Mucosa of descending colon (tissue), 3 donors: ENCODE measurements around the gene KLHDC7A. TPM values are rescaled to one million over a fixed set of nuclear protein-coding genes. Genes with fewer than 3 reads are reported as not detected.

Experiments
- ATAC-seq: fragments of 200-7000 bp; cut with Tn5 transposase; one replicate; pipeline ENCODE4 v1.9.1; 2020; ENCODE audit warnings: mild to moderate bottlenecking, moderate library complexity
- DNase-seq, 3 donors: peaks; one replicate each; pipeline ENCODE4 v3.0.0-alpha.2; 2020
- H3K36me3 ChIP-seq: fragments of 200-600 bp; one replicate; pipeline ENCODE4 v1.8.0; 2021; ENCODE audit warnings: low read depth, mild to moderate bottlenecking
- H3K4me1 ChIP-seq: fragments of 200-600 bp; one replicate; pipeline ENCODE4 v1.8.0; 2021; ENCODE audit warnings: low read depth, mild to moderate bottlenecking
- H3K4me3 ChIP-seq: fragments of 200-600 bp; one replicate; pipeline ENCODE4 v1.8.0; 2021; ENCODE audit warnings: mild to moderate bottlenecking
- H3K9me3 ChIP-seq: fragments of 200-600 bp; one replicate; pipeline ENCODE4 v1.8.0; 2021; ENCODE audit warnings: mild to moderate bottlenecking
- intact Hi-C, 2 donors: fragments of 100-400 bp; cut with DNase I in 1 of 2; cut with micrococcal nuclease in 1 of 2; formaldehyde crosslinking; loops; one replicate each; pipeline versions ENCODE4 v1.11.0 to v1.11.1; 2022; cut with DNase I, micrococcal nuclease
- total RNA-seq, 3 donors: library from RNA; stranded (reverse); fragmentation: NEBNext Ultra II Directional in 2 of 3; extraction: Animal tissue kit (Norgen Biotek cat#: 25700) in 2 of 3; gene quantifications; one replicate each; pipeline versions ENCODE4 v1.2.1 to v1.2.4, GENCODE V29; 2021 to 2023
- TF ChIP-seq, protein P1 (sequence below): fragments of 200-600 bp; IDR thresholded peaks from one replicate; pipeline ENCODE4 v1.8.0; 2022; ENCODE audit warnings: antibody characterized with exemption, mild to moderate bottlenecking
- donor health status: DM: no; HTN: no; CAD: no; lungs with moderate emphysema.
- donor health status: DM: no; HTN: no; CAD: no.
- donor health status: DM: no; HTN: yes; CAD: no.

The KLHDC7A gene
- total RNA-seq, 3 donors from 2014 or later: 0.13 to 3.5 (median 2.3) TPM

- intact Hi-C loops: no loop called here
- ATAC-seq (no peak), DNase-seq (no peak)
- TF ChIP-seq, protein P1, sequence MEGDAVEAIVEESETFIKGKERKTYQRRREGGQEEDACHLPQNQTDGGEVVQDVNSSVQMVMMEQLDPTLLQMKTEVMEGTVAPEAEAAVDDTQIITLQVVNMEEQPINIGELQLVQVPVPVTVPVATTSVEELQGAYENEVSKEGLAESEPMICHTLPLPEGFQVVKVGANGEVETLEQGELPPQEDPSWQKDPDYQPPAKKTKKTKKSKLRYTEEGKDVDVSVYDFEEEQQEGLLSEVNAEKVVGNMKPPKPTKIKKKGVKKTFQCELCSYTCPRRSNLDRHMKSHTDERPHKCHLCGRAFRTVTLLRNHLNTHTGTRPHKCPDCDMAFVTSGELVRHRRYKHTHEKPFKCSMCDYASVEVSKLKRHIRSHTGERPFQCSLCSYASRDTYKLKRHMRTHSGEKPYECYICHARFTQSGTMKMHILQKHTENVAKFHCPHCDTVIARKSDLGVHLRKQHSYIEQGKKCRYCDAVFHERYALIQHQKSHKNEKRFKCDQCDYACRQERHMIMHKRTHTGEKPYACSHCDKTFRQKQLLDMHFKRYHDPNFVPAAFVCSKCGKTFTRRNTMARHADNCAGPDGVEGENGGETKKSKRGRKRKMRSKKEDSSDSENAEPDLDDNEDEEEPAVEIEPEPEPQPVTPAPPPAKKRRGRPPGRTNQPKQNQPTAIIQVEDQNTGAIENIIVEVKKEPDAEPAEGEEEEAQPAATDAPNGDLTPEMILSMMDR: no peak
- Histone ChIP-seq H3K36me3 (no peaks in the 10 kb centered on the region), H3K9me3 (no peaks in the 10 kb centered on the region), H3K4me3 (no peak overlapping the region), H3K4me1 (no peaks in the 10 kb centered on the region)
These were observed 23.9 kb downstream of the KLHDC7A start for GRCh38 chr1:18504609-18505008.

- no peak for DNase-seq
- no peaks in the 10 kb centered on the region for H3K36me3 ChIP-seq
- no peaks in the 10 kb centered on the region for H3K4me1 ChIP-seq
- H3K9me3 ChIP-seq: no peaks in the 10 kb centered on the region
- no peak overlapping the region for H3K4me3 ChIP-seq
- TF ChIP-seq, protein P1: no peak
- no peak for ATAC-seq
- intact Hi-C loops: no loop called here
These were observed 24.9 kb downstream of the KLHDC7A start for GRCh38 chr1:18505666-18506065.

GRCh38 chr1:18508084-18508483 is 27.4 kb downstream of the KLHDC7A start:
- no peaks in the 10 kb centered on the region for H3K36me3 ChIP-seq
- H3K4me1 ChIP-seq: no peaks in the 10 kb centered on the region
- H3K4me3 ChIP-seq: no peak overlapping the region
- intact Hi-C loops: no loop called here
- no peaks in the 10 kb centered on the region for H3K9me3 ChIP-seq
- ATAC-seq (no peak), DNase-seq (no peak)
- TF ChIP-seq, protein P1: no peak

- intact Hi-C loops: no loop called here
- no peaks in the 10 kb centered on the region for H3K36me3 ChIP-seq
- no peak for ATAC-seq
- H3K4me1 ChIP-seq: no peaks in the 10 kb centered on the region
- H3K9me3 ChIP-seq: peaks cover 12% of the 10 kb centered on the region
- no peak for DNase-seq
- no peak overlapping the region for H3K4me3 ChIP-seq
- TF ChIP-seq, protein P1: no peak
These were observed 30.6 kb downstream of the KLHDC7A start for GRCh38 chr1:18511149-18511873.

DNA sequence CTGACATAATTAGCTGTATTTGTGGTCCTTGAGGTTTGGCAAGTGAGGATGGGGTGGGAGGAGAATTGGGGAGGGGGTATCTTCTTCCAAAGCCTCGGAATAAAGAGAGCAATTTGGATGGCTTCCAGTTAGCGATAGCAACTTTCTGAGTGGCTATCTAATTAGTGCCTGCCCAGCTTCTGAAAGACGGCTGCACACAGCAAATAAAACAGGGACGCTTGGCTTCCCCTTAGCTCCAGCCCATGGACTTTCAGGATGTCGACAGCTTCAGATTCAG is 31.1 kb downstream of the KLHDC7A start:
- DNase-seq (no peak), ATAC-seq (no peak)
- peaks cover 17% of the 10 kb centered on the region for H3K9me3 ChIP-seq
- H3K36me3 ChIP-seq: no peaks in the 10 kb centered on the region
- intact Hi-C loops: no loop called here
- no peaks in the 10 kb centered on the region for H3K4me1 ChIP-seq
- TF ChIP-seq, protein P1: no peak
- H3K4me3 ChIP-seq: no peak overlapping the region

GRCh38 chr1:18512883-18513282 is 32.2 kb downstream of the KLHDC7A start:
- DNase-seq: no peak
- Histone ChIP-seq H3K4me3 (no peak overlapping the region), H3K4me1 (no peaks in the 10 kb centered on the region), H3K9me3 (peaks cover 23% of the 10 kb centered on the region), H3K36me3 (no peaks in the 10 kb centered on the region)
- TF ChIP-seq, protein P1: no peak
- no peak for ATAC-seq
- intact Hi-C loops: no loop called here
